HG03280 (cell line): Measurements from ENCODE around the gene PRMT2.
"Not testable (repeated sequence)": the region's sequence is repeated elsewhere in the genome, so short reads cannot be mapped to it uniquely, and the experiment has no call there.

Experiments used
- ATAC-seq: cut with Tn5 transposase; IDR thresholded peaks from one replicate; pipeline ENCODE4 v1.9.1; 2021; ENCODE audit warnings: mild to moderate bottlenecking, moderate library complexity; ENCODE audit not compliant: unreplicated experiment

PRMT2 gene

GRCh38 chr21:46617267-46618051 lies 18.0 kb upstream of the PRMT2 start:
- no peak for ATAC-seq

- no peak for ATAC-seq
Measured at GRCh38 chr21:46618738-46619379, 16.6 kb upstream of the PRMT2 start.

GRCh38 chr21:46619846-46620245 lies 15.6 kb upstream of the PRMT2 start:
- no peak for ATAC-seq

GRCh38 chr21:46620846-46621245 lies 14.6 kb upstream of the PRMT2 start:
- no peak for ATAC-seq

- no peak for ATAC-seq
Measured at GRCh38 chr21:46621457-46622182, 13.9 kb upstream of the PRMT2 start.

- ATAC-seq = no peak
Measured at GRCh38 chr21:46622226-46622625, 13.2 kb upstream of the PRMT2 start.

- ATAC-seq = no peak
Measured at GRCh38 chr21:46624050-46624449, 11.4 kb upstream of the PRMT2 start.

GRCh38 chr21:46625759-46626158 lies 9.7 kb upstream of the PRMT2 start:
- ATAC-seq = no peak

- no peak for ATAC-seq
Measured at GRCh38 chr21:46626536-46626935, 8.9 kb upstream of the PRMT2 start.

GRCh38 chr21:46626975-46627501 lies 8.4 kb upstream of the PRMT2 start:
- ATAC-seq = no peak

- ATAC-seq = no peak
Measured at GRCh38 chr21:46627726-46628125, 7.7 kb upstream of the PRMT2 start.

- ATAC-seq = no peak
Measured at GRCh38 chr21:46628868-46629267, 6.6 kb upstream of the PRMT2 start.

- not testable (repeated sequence) for ATAC-seq
Measured at GRCh38 chr21:46630915-46631314, 4.6 kb upstream of the PRMT2 start.

GRCh38 chr21:46633566-46633965 lies 1.9 kb upstream of the PRMT2 start:
- no peak for ATAC-seq

- ATAC-seq = no peak
Measured at GRCh38 chr21:46634427-46634826, 1.0 kb upstream of the PRMT2 start.

GRCh38 chr21:46634966-46635323 lies 529 bp upstream of the PRMT2 start:
- peak; percentile 9 for ATAC-seq

GRCh38 chr21:46636181-46636512 lies 673 bp downstream of the PRMT2 start:
- ATAC-seq = no peak

GRCh38 chr21:46636550-46637285 lies 1.2 kb downstream of the PRMT2 start:
- ATAC-seq = no peak

GRCh38 chr21:46637952-46638746 lies 2.7 kb downstream of the PRMT2 start:
- ATAC-seq = no peak
